ENCODE results near the gene AFM. TPM values are rescaled to one million over a fixed set of nuclear protein-coding genes. Genes with fewer than 3 reads are reported as not detected.

Gene AFM, protein sequence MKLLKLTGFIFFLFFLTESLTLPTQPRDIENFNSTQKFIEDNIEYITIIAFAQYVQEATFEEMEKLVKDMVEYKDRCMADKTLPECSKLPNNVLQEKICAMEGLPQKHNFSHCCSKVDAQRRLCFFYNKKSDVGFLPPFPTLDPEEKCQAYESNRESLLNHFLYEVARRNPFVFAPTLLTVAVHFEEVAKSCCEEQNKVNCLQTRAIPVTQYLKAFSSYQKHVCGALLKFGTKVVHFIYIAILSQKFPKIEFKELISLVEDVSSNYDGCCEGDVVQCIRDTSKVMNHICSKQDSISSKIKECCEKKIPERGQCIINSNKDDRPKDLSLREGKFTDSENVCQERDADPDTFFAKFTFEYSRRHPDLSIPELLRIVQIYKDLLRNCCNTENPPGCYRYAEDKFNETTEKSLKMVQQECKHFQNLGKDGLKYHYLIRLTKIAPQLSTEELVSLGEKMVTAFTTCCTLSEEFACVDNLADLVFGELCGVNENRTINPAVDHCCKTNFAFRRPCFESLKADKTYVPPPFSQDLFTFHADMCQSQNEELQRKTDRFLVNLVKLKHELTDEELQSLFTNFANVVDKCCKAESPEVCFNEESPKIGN
- total RNA-seq: not detected

GRCh38 chr4:73481358-73481757 is at the start of gene AFM:
Gene AFM (plus strand): TSS chr4:73481745. CDS start chr4:73481776, 31 bp downstream.
- H3K4me3 ChIP-seq (ENCODE audit: low read length): no peak within 1 kb of the TSS
- H3K9me3 ChIP-seq (ENCODE audit: low read depth, low read length): no peaks in the 10 kb centered on the region
- no peaks in the 10 kb centered on the region for H3K27me3 ChIP-seq (ENCODE audit: insufficient read depth, low read length)
- no peaks in the 10 kb centered on the region for H3K4me1 ChIP-seq (ENCODE audit: insufficient read depth, low read length)

DNA sequence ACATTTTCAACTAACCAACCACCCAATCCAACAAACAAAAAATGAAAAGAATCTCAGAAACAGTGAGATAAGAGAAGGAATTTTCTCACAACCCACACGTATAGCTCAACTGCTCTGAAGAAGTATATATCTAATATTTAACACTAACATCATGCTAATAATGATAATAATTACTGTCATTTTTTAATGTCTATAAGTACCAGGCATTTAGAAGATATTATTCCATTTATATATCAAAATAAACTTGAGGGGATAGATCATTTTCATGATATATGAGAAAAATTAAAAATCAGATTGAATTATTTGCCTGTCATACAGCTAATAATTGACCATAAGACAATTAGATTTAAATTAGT is 49.8 kb upstream of the AFM start:
- Histone ChIP-seq H3K4me3 (ENCODE audit: low read length) (no peak overlapping the region), H3K4me1 (ENCODE audit: insufficient read depth, low read length) (no peaks in the 10 kb centered on the region), H3K27me3 (ENCODE audit: insufficient read depth, low read length) (no peaks in the 10 kb centered on the region), H3K9me3 (ENCODE audit: low read depth, low read length) (no peaks in the 10 kb centered on the region)

GRCh38 chr4:73432169-73433000 is 49.2 kb upstream of the AFM start:
- H3K27me3 ChIP-seq (ENCODE audit: insufficient read depth, low read length): no peaks in the 10 kb centered on the region
- H3K4me3 ChIP-seq (ENCODE audit: low read length): no peak overlapping the region
- no peaks in the 10 kb centered on the region for H3K4me1 ChIP-seq (ENCODE audit: insufficient read depth, low read length)
- H3K9me3 ChIP-seq (ENCODE audit: low read depth, low read length): no peaks in the 10 kb centered on the region

- no peaks in the 10 kb centered on the region for H3K9me3 ChIP-seq (ENCODE audit: low read depth, low read length)
- no peak overlapping the region for H3K4me3 ChIP-seq (ENCODE audit: low read length)
- H3K4me1 ChIP-seq (ENCODE audit: insufficient read depth, low read length): no peaks in the 10 kb centered on the region
- H3K27me3 ChIP-seq (ENCODE audit: insufficient read depth, low read length): no peaks in the 10 kb centered on the region
These were observed 48.4 kb upstream of the AFM start for GRCh38 chr4:73433140-73433539.

- H3K4me3 ChIP-seq (ENCODE audit: low read length): no peak overlapping the region
- H3K9me3 ChIP-seq (ENCODE audit: low read depth, low read length): no peaks in the 10 kb centered on the region
- H3K27me3 ChIP-seq (ENCODE audit: insufficient read depth, low read length): no peaks in the 10 kb centered on the region
- no peaks in the 10 kb centered on the region for H3K4me1 ChIP-seq (ENCODE audit: insufficient read depth, low read length)
These were observed 47.2 kb upstream of the AFM start for GRCh38 chr4:73434311-73434710.

DNA sequence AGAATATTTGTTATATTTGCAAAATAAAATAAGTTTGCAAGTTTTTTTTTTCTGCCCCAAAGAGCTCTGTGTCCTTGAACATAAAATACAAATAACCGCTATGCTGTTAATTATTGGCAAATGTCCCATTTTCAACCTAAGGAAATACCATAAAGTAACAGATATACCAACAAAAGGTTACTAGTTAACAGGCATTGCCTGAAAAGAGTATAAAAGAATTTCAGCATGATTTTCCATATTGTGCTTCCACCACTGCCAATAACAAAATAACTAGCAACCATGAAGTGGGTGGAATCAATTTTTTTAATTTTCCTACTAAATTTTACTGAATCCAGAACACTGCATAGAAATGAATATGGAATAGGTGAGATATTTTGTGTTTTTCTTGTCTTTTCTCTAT is 45.6 kb upstream of the AFM start, which contains the start of gene AFP:
TSS of gene AFP (plus strand) at position 238 of the 400 bp plus-strand sequence. CDS start at position 280, 42 bp downstream.
- no peak within 1 kb of the TSS for H3K4me3 ChIP-seq (ENCODE audit: low read length)
- H3K4me1 ChIP-seq (ENCODE audit: insufficient read depth, low read length): no peaks in the 10 kb centered on the region

DNA sequence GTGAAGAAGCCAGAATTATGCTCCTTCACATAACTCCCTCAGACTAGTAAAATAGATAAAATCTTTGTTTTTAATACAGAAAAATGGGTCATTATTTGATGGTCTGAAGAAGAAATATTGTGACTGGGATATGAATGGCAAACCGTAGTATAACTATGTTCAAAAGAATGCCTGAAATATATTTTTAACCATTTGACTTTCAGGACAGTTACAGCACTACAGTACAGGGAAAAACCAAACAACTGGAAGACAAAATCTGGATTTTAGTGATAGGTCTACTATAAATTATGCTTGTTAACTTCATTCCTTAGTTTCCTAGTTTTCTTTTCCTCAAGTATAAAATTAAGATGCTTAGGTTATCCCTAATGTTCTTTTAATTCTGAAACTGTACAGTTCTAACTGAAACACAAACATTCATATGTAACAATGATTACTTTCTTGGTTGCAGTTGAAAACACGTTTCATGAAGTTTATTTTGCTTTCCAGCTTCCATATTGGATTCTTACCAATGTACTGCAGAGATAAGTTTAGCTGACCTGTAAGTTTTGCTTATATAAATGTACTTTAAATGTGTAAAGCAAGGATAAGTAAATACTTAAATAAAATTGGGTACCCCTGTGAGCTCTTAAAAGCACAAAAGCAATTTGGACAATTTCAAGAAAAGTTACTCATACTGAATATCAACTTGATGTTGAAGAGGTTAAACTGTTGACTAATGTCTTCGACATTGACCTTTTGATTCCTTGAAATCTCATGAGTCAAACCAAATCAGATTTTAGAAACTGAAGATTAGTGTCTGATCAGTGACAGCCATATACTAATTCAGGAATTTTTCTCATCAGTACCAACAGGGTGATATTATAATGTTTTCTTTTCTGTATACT is 44.6 kb upstream of the AFM start:
- Histone ChIP-seq H3K27me3 (ENCODE audit: insufficient read depth, low read length) (no peaks in the 10 kb centered on the region), H3K4me3 (ENCODE audit: low read length) (no peak overlapping the region), H3K9me3 (ENCODE audit: low read depth, low read length) (no peaks in the 10 kb centered on the region), H3K4me1 (ENCODE audit: insufficient read depth, low read length) (no peaks in the 10 kb centered on the region)

More for the DNA sequence above, 45.6 kb upstream of the AFM start, which contains the start of gene AFP:
- Histone ChIP-seq H3K27me3 (ENCODE audit: insufficient read depth, low read length) (no peaks in the 10 kb centered on the region), H3K9me3 (ENCODE audit: low read depth, low read length) (no peaks in the 10 kb centered on the region)

- Histone ChIP-seq H3K4me3 (ENCODE audit: low read length) (no peak overlapping the region), H3K27me3 (ENCODE audit: insufficient read depth, low read length) (no peaks in the 10 kb centered on the region), H3K4me1 (ENCODE audit: insufficient read depth, low read length) (no peaks in the 10 kb centered on the region), H3K9me3 (ENCODE audit: low read depth, low read length) (no peaks in the 10 kb centered on the region)
These were observed 44.0 kb upstream of the AFM start for GRCh38 chr4:73437558-73437956.

DNA sequence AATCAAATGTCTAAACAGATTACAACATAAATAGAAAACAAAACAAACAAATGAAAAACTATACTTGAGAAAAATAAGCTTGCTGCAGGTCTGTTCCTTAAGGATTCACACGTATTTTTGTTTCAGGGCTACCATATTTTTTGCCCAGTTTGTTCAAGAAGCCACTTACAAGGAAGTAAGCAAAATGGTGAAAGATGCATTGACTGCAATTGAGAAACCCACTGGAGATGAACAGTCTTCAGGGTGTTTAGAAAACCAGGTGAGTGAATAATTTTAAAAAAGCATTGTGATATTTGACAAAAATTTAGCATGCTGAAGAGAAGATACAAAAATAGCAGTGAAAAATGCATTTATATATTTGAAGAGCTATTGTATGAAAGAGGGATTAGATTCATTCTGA is 43.5 kb upstream of the AFM start:
- H3K27me3 ChIP-seq (ENCODE audit: insufficient read depth, low read length): no peaks in the 10 kb centered on the region
- H3K9me3 ChIP-seq (ENCODE audit: low read depth, low read length): no peaks in the 10 kb centered on the region
- H3K4me3 ChIP-seq (ENCODE audit: low read length): no peak overlapping the region
- H3K4me1 ChIP-seq (ENCODE audit: insufficient read depth, low read length): no peaks in the 10 kb centered on the region

DNA sequence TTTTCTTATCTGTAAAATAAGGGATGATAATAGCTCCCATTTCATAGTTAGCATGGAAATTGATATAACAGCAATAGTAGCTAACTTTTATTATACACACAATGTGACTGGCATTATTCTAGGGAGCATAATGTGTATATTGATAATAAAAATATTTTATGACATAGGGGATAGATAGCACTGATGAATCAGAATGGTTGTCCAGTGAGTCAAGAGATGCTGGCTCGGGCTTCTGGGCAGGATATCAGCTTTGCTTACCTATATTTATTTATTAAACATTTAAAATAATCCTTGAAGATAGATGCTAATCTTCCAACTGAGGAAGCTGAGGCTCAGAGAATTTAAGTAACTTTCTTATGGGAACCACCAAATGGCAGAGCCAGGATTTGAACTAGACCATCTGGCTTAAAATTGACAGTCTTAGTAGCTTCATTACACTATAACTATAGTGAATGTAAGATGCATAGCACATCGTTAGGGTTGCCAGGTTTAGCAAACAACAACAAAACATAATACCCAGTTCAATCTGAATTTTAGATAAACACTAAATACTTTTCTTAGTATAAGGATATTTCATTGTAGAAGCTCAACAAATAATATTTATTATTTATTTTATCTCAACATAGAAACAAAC is 42.8 kb upstream of the AFM start:
- Histone ChIP-seq H3K27me3 (ENCODE audit: insufficient read depth, low read length) (no peaks in the 10 kb centered on the region), H3K4me1 (ENCODE audit: insufficient read depth, low read length) (no peaks in the 10 kb centered on the region), H3K4me3 (ENCODE audit: low read length) (no peak overlapping the region), H3K9me3 (ENCODE audit: low read depth, low read length) (no peaks in the 10 kb centered on the region)

DNA sequence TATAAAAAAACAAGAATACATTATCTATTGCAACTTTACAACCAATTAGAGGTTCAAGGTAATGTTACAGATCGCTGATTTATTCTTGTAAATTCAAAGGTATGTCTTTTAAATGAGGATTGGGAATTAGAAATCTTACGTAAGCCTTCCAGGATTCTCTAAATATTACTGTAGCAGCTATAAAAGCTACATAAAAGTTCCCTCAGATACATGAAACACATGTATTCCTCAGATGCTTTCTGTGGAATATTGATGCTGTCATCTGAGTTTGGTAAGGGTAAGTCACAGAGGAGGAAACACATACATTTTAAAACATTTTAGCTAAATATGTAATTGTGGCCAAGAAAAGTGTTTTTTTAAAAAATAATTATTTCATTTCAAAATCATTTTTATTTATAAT is 42.1 kb upstream of the AFM start:
- H3K9me3 ChIP-seq (ENCODE audit: low read depth, low read length): no peaks in the 10 kb centered on the region
- no peak overlapping the region for H3K4me3 ChIP-seq (ENCODE audit: low read length)

GRCh38 chr4:73439991-73440390 is 41.6 kb upstream of the AFM start:
- no peaks in the 10 kb centered on the region for H3K9me3 ChIP-seq (ENCODE audit: low read depth, low read length)
- H3K27me3 ChIP-seq (ENCODE audit: insufficient read depth, low read length): no peaks in the 10 kb centered on the region
- H3K4me3 ChIP-seq (ENCODE audit: low read length): no peak overlapping the region
- H3K4me1 ChIP-seq (ENCODE audit: insufficient read depth, low read length): no peaks in the 10 kb centered on the region

More for the DNA sequence above, 42.1 kb upstream of the AFM start:
- H3K27me3 ChIP-seq (ENCODE audit: insufficient read depth, low read length): no peaks in the 10 kb centered on the region
- H3K4me1 ChIP-seq (ENCODE audit: insufficient read depth, low read length): no peaks in the 10 kb centered on the region

DNA sequence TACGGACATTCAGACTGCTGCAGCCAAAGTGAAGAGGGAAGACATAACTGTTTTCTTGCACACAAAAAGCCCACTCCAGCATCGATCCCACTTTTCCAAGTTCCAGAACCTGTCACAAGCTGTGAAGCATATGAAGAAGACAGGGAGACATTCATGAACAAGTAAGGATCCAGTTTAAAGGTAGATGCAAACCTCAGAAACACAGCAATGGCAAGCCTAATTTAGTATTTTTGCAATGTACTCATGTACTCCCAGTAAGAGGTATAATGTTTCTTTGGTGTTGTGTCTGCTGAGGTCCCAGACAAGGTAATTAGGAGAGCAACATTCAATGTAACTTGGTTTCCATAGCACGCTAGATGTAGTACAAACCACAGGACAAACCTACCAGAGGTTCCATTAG is 40.9 kb upstream of the AFM start:
- H3K27me3 ChIP-seq (ENCODE audit: insufficient read depth, low read length): no peaks in the 10 kb centered on the region
- H3K9me3 ChIP-seq (ENCODE audit: low read depth, low read length): no peaks in the 10 kb centered on the region
- no peak overlapping the region for H3K4me3 ChIP-seq (ENCODE audit: low read length)
- no peaks in the 10 kb centered on the region for H3K4me1 ChIP-seq (ENCODE audit: insufficient read depth, low read length)

- H3K4me1 ChIP-seq (ENCODE audit: insufficient read depth, low read length): no peaks in the 10 kb centered on the region
- no peaks in the 10 kb centered on the region for H3K27me3 ChIP-seq (ENCODE audit: insufficient read depth, low read length)
- H3K4me3 ChIP-seq (ENCODE audit: low read length): no peak overlapping the region
- no peaks in the 10 kb centered on the region for H3K9me3 ChIP-seq (ENCODE audit: low read depth, low read length)
These were observed 39.3 kb upstream of the AFM start for GRCh38 chr4:73442275-73442674.

Data from mononuclear cell (primary cell).